Uterus (tissue), 4 donors: ENCODE measurements around the gene UNC79. TPM values are rescaled to one million over a fixed set of nuclear protein-coding genes. Genes with fewer than 3 reads are reported as not detected.

Source experiments
- DNase-seq, 2 donors: peaks; one replicate each; pipeline ENCODE4 v3.0.0-alpha.2; 2019 to 2020
- H3K27ac ChIP-seq, 2 donors: fragments of 200-600 bp; sonication (generic); 1 replicate in 1 of 2; 2 replicates in 1 of 2; pipeline ENCODE4 v1.5.1; 2016 to 2018
- H3K27me3 ChIP-seq, 2 donors: fragments of 200-600 bp; sonication (generic); one replicate each; pipeline ENCODE4 v1.5.1; 2018 to 2019; ENCODE audit warnings: control low read depth in 1 of 2
- H3K36me3 ChIP-seq, 2 donors: fragments of 200-600 bp; sonication (generic); one replicate each; pipeline ENCODE4 v1.5.1; 2019; ENCODE audit warnings: control low read depth in 1 of 2
- H3K4me1 ChIP-seq, 2 donors: fragments of 200-600 bp; sonication (generic); one replicate each; pipeline ENCODE4 v1.5.1; 2018 to 2019; ENCODE audit warnings: control low read depth in 1 of 2
- H3K4me3 ChIP-seq, 2 donors: fragments of 200-600 bp; sonication (generic); 1 replicate in 1 of 2; 2 replicates in 1 of 2; pipeline ENCODE4 v1.5.1; 2018 to 2019; ENCODE audit warnings: mild to moderate bottlenecking in 1 of 2
- H3K9me3 ChIP-seq, 2 donors: fragments of 200-600 bp; sonication (generic); one replicate each; pipeline ENCODE4 v1.5.1; 2019; ENCODE audit warnings: control low read depth in 1 of 2
- POLR2A ChIP-seq, 2 donors: fragments of 450-650 bp; IDR thresholded peaks; one replicate each; pipeline ENCODE4 v1.6.1; 2016; ENCODE audit warnings: antibody characterized with exemption in 2 of 2, mild to moderate bottlenecking in 1 of 2, moderate library complexity in 1 of 2
- intact Hi-C: fragments of 100-400 bp; cut with DNase I; formaldehyde crosslinking; loops from one replicate; pipeline ENCODE4 v1.15.1; 2023; ENCODE audit warnings: low total_unique reads
- total RNA-seq, 4 donors: library from RNA; depleted of rRNA in 3 of 4; stranded (reverse); fragments of >200 nt in 3 of 4; gene quantifications; one replicate each; pipeline versions ENCODE4 v1.1.0 to v1.2.4, GENCODE V29; 2014 to 2023
- TF ChIP-seq, protein P1 (sequence below), 4 experiments: fragments of 200-600 bp in 2 of 4; fragments of 450-650 bp in 2 of 4; sonication (generic) in 2 of 4; IDR thresholded peaks; one replicate each; pipeline ENCODE4 v1.5.1; 2016 to 2019; ENCODE audit warnings: antibody characterized with exemption in 4 of 4, mild to moderate bottlenecking in 2 of 4, moderate library complexity in 1 of 4
- donor health status: DM: yes; HTN: yes; CAD: no.

UNC79 gene
- total RNA-seq, 4 donors from 2014 or later = 0.24 to 0.35 TPM; not detected in 2

DNA sequence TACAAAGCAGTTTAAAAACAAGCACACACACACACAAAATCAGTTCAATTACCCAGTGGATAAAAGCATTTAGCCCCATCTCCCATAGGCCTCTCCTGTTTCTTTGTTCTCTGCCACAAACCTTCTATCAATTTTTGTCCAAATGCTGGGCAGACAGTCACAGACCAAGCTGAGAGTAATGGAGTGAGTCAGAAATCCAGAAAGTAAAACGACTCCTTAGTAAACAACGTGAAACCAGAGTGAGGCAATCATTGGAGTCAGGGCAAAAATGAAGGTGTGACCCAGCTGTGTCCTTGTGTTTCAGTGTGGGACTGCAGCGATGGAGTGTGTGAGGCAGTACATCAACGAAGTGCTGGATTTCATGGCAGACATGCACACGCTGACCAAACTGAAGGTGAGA lies 255.5 kb downstream of the UNC79 start:
- H3K27me3 ChIP-seq = no peaks in the 10 kb centered on the region
- H3K4me3 ChIP-seq = no peak overlapping the region
- H3K36me3 ChIP-seq = no peaks in the 10 kb centered on the region
- no peaks in the 10 kb centered on the region for H3K9me3 ChIP-seq
- no peak overlapping the region for H3K27ac ChIP-seq
- intact Hi-C loops = no loop called here
- H3K4me1 ChIP-seq = no peaks in the 10 kb centered on the region
- TF ChIP-seq, protein P1, sequence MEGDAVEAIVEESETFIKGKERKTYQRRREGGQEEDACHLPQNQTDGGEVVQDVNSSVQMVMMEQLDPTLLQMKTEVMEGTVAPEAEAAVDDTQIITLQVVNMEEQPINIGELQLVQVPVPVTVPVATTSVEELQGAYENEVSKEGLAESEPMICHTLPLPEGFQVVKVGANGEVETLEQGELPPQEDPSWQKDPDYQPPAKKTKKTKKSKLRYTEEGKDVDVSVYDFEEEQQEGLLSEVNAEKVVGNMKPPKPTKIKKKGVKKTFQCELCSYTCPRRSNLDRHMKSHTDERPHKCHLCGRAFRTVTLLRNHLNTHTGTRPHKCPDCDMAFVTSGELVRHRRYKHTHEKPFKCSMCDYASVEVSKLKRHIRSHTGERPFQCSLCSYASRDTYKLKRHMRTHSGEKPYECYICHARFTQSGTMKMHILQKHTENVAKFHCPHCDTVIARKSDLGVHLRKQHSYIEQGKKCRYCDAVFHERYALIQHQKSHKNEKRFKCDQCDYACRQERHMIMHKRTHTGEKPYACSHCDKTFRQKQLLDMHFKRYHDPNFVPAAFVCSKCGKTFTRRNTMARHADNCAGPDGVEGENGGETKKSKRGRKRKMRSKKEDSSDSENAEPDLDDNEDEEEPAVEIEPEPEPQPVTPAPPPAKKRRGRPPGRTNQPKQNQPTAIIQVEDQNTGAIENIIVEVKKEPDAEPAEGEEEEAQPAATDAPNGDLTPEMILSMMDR (IDR thresholded peaks at IDR 0.05) = no peak
- TF ChIP-seq POLR2A (IDR thresholded peaks at IDR 0.05) = no peak
- no peak for DNase-seq

DNA sequence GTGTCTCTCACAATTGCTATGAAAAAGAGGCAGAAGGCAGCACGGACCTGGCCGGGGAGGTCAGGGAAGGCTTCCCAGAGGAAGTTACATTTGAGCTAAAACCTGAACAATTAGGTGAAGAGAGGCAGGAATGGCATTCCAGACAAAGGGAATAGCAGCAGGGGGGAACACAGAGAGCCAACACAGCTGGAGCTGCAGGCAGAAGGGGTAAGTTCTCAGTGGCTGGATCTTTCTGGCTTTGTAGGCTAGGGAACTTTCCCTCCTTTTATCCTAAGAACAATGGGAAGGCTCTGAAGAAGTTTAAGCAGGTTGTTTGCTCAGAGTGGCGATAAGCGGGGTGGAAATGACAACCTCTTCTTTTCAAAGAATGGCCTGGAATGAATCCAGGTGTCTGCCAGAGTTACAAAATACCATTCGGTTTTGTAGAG lies 257.5 kb downstream of the UNC79 start:
- Histone ChIP-seq H3K4me3 (no peak overlapping the region), H3K27me3 (no peaks in the 10 kb centered on the region), H3K27ac (no peak overlapping the region), H3K36me3 (no peaks in the 10 kb centered on the region), H3K9me3 (no peaks in the 10 kb centered on the region), H3K4me1 (no peaks in the 10 kb centered on the region)
- no peak for DNase-seq
- intact Hi-C loops = no loop called here
- TF ChIP-seq, protein P1 (IDR thresholded peaks at IDR 0.05) = no peak
- TF ChIP-seq POLR2A (IDR thresholded peaks at IDR 0.05) = no peak

DNA sequence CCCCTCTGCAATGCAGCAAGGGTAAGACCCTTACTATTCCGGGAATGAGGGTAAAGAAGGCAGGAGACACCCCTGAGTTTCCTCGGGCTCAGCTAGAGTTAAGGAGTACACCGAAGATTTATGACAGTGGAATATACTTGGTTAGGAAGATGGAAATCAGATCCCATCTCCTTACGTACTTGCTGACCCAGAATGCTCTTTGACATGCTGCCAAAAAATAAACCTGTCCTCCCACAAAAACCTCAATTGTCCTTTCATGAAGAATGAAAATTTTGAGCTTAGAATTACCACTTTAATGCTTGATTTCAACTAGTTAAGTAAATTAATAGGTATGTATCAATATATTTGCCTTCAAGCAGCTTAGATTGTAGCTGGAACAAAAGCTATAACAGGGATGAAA lies 258.1 kb downstream of the UNC79 start:
- Histone ChIP-seq H3K4me1 (no peaks in the 10 kb centered on the region), H3K27me3 (no peaks in the 10 kb centered on the region), H3K4me3 (no peak overlapping the region), H3K36me3 (no peaks in the 10 kb centered on the region), H3K27ac (no peak overlapping the region), H3K9me3 (no peaks in the 10 kb centered on the region)
- no peak for DNase-seq
- intact Hi-C loops = no loop called here
- TF ChIP-seq POLR2A (IDR thresholded peaks at IDR 0.05) = no peak
- TF ChIP-seq, protein P1 (IDR thresholded peaks at IDR 0.05) = no peak

DNA sequence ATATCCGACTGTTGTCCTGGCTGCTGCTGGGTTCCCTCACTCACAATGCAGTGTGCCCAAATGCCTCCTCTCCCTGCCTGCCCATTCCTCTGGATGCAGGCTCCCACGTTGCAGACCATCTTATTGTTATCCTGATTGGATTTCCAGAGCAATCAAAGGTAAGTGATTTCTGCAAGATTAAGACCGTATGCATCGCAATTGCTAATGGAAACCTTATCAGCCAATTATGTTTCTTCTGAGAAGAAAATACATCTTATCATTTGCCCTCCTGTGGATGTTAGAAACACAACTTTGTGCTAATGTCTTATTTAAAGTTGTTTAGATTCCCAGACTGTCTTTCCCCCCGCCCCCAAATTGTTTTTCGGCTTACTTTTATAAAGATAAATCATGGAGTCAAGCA lies 259.4 kb downstream of the UNC79 start:
- no peak for TF ChIP-seq POLR2A (IDR thresholded peaks at IDR 0.05)
- TF ChIP-seq, protein P1 (IDR thresholded peaks at IDR 0.05) = no peak
- no peaks in the 10 kb centered on the region for H3K9me3 ChIP-seq
- H3K27me3 ChIP-seq = no peaks in the 10 kb centered on the region
- DNase-seq = no peak
- no peaks in the 10 kb centered on the region for H3K4me1 ChIP-seq
- intact Hi-C loops = no loop called here
- H3K36me3 ChIP-seq = no peaks in the 10 kb centered on the region
- H3K27ac ChIP-seq = no peak overlapping the region
- no peak overlapping the region for H3K4me3 ChIP-seq

DNA sequence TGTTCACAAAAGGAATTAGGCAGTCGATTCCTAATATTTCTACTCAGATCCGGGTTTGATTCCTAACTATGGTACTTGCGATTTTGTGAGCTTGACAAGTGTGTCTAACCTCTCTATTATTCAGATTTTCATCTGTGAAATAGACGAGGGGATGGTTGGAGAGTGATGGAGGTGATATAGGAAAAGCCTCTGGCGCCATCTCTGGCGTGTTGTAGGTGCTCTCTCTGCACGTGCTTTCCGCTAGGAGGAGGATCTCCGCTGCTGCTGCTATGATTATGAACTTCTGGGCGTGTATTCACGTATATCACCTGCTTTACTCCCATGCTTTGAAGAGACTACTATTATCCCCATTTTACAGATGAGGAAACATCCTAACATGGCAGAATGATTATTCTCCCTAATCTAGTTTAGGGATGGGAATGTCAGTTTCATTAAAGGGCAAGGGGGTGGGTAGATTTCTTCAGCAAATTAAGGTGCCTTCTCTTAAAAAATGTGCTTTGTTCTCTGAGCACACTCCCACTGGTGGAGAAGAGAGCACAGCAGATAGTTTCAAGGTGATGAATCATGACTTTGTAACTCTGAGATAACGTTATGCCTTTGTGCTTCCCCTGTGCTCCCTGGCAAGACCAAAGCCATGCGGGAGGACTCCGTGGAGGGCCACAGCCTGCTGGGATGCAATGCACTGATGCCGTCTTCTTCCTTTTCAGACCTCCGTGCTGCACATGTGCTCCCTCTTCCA lies 260.5 kb downstream of the UNC79 start:
- no peaks in the 10 kb centered on the region for H3K9me3 ChIP-seq
- TF ChIP-seq POLR2A (IDR thresholded peaks at IDR 0.05) = no peak

More for the DNA sequence above, 260.5 kb downstream of the UNC79 start:
- H3K4me3 ChIP-seq = no peak overlapping the region
- H3K4me1 ChIP-seq = no peaks in the 10 kb centered on the region
- H3K27ac ChIP-seq = no peak overlapping the region
- H3K36me3 ChIP-seq = no peaks in the 10 kb centered on the region
- H3K27me3 ChIP-seq = no peaks in the 10 kb centered on the region
- intact Hi-C loops = no loop called here
- DNase-seq = no peak
